Measurements from ENCODE around the gene SFXN5.

Gene SFXN5

DNA sequence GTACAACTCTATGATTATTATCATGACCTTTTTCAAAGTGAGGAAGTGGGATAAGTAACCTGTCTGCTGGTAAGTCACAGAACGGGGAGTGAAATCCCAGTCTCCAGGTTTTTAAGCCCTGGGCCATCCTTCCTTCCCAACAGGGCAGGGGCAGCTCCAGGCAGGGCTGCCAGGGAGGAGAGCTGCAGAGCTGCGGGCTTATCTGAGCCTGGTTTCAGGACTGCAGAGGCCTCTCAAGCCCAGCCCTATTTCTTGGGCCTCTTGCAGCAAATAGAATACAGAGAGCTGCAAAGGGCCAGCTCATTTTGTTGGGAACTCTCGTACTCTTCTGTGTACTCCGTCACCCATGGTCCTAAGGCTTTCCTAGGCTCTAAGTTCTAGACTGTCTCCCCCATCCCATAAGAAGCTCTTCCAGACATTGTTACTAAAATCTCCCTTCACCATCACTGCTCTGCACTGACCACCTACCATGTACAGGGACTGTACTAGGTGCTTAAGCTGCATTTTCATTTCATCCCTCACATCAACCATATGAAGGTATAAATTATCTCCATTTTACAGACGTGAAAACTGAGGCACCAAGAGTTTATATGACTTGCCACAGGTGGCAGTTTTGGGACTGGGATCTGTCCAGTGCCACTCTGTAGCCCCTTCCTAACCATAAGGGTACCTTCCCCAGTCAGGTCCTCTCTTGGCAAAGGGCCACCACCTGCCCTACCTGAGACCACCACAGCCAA, 38.1 kb upstream of the SFXN5 start:
- DNase-seq (ENCODE audit: extremely low read depth, insufficient read length), result no peak
- peaks cover 3% of the 10 kb centered on the region for H3K27me3 ChIP-seq (replicated peaks; ENCODE audit: control insufficient read depth, insufficient read depth, low read length)
- H3K4me3 ChIP-seq (replicated peaks; ENCODE audit: low read depth, low read length), result no peak overlapping the region
- no peaks in the 10 kb centered on the region for H3K36me3 ChIP-seq (ENCODE audit: control insufficient read depth, insufficient read depth, low read length)
- TF ChIP-seq, protein P1, sequence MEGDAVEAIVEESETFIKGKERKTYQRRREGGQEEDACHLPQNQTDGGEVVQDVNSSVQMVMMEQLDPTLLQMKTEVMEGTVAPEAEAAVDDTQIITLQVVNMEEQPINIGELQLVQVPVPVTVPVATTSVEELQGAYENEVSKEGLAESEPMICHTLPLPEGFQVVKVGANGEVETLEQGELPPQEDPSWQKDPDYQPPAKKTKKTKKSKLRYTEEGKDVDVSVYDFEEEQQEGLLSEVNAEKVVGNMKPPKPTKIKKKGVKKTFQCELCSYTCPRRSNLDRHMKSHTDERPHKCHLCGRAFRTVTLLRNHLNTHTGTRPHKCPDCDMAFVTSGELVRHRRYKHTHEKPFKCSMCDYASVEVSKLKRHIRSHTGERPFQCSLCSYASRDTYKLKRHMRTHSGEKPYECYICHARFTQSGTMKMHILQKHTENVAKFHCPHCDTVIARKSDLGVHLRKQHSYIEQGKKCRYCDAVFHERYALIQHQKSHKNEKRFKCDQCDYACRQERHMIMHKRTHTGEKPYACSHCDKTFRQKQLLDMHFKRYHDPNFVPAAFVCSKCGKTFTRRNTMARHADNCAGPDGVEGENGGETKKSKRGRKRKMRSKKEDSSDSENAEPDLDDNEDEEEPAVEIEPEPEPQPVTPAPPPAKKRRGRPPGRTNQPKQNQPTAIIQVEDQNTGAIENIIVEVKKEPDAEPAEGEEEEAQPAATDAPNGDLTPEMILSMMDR (IDR thresholded peaks at IDR 0.05; ENCODE audit: insufficient read depth, low read length, poor library complexity, severe bottlenecking), result no peak

DNA sequence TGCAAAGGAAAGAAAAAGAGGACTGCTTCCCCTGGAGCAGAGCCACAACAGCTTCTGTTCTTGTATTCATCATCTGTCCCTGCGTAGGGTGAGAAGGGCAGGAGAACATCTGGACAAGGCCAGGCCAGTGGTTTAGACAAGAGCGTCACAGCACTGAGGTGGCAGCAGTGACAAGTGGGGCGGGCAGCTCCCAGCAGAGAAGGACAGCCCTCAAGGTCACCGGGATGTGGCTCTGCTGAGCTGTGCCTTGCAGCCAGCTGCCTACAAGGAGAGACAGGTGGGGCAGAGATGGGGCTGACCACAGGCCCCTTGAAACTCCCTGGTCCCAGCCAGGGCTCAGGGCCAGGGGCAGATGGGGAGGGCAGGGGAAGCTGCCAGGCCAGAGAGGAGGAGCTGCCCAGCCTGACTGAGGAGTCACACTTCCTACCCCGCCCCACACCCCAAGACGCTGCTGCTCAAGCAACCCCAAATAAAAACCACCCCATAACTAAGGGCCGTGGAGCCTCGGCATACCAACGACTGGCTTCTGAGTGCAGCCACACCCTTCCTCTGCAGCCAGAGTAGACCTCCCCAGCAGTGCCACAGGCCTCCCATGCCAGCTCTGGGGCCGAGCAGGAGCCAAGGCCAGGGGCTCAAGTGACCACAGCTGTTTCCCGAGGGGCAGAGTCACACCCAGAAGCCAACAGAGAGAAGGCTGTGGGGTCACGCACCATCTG, 35.9 kb upstream of the SFXN5 start:
- no peak for DNase-seq (ENCODE audit: extremely low read depth, insufficient read length)
- no peaks in the 10 kb centered on the region for H3K36me3 ChIP-seq (ENCODE audit: control insufficient read depth, insufficient read depth, low read length)
- H3K27me3 ChIP-seq (replicated peaks; ENCODE audit: control insufficient read depth, insufficient read depth, low read length), result peaks cover 2% of the 10 kb centered on the region
- TF ChIP-seq, protein P1 (IDR thresholded peaks at IDR 0.05; ENCODE audit: insufficient read depth, low read length, poor library complexity, severe bottlenecking), result no peak
- H3K4me3 ChIP-seq (replicated peaks; ENCODE audit: low read depth, low read length), result no peak overlapping the region

DNA sequence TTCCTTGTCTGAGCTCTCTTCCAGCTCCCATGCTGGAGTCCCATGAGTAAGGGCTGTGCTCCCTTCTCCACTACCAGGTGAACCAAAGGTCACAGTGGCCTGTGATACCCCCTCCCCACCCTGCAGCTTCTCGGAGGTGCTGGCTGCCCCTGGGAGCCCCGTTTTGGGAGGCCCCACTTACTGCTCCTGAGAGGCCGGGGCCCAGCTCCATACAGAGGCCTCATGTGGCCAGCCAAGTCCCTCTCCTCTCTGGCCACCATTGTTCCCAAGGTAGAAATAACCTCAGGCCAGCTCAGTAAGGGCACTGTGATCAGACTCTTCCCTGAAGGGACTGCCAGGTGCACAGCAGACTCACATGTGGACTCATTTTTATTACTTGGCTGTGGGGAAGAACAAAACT, 35.3 kb upstream of the SFXN5 start:
- TF ChIP-seq, protein P1 (IDR thresholded peaks at IDR 0.05; ENCODE audit: insufficient read depth, low read length, poor library complexity, severe bottlenecking), result no peak
- H3K4me3 ChIP-seq (replicated peaks; ENCODE audit: low read depth, low read length), result no peak overlapping the region
- DNase-seq (ENCODE audit: extremely low read depth, insufficient read length), result no peak
- peaks cover 2% of the 10 kb centered on the region for H3K27me3 ChIP-seq (replicated peaks; ENCODE audit: control insufficient read depth, insufficient read depth, low read length)
- H3K36me3 ChIP-seq (ENCODE audit: control insufficient read depth, insufficient read depth, low read length), result no peaks in the 10 kb centered on the region

DNA sequence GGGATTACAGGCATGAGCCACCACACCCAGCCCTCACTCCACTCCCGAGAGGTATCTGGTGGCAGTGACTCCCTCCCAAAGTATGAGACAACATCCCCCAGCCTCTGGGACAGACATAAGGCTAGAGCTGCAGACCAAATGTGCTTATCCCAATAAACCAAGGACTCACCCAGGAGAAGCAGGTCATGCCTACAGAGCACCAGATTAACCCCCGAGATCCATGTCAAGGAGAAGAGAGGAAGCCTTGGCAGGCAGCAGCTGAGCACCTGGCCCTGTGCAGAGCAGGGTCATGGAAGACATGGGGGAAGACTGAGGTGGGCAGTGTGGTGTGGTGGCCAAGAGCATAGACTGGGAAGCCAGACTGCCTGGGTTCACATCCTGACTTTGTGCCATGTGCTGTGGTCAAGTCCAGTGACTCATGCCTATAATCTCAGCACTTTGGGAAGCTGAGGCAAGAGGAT, 34.0 kb upstream of the SFXN5 start:
- TF ChIP-seq, protein P1 (IDR thresholded peaks at IDR 0.05; ENCODE audit: insufficient read depth, low read length, poor library complexity, severe bottlenecking), result no peak
- DNase-seq (ENCODE audit: extremely low read depth, insufficient read length), result no peak
- Histone ChIP-seq H3K36me3 (ENCODE audit: control insufficient read depth, insufficient read depth, low read length) (no peaks in the 10 kb centered on the region), H3K4me3 (replicated peaks; ENCODE audit: low read depth, low read length) (no peak overlapping the region), H3K27me3 (replicated peaks; ENCODE audit: control insufficient read depth, insufficient read depth, low read length) (no peaks in the 10 kb centered on the region; the same call in 1 of the 2 replicates)

DNA sequence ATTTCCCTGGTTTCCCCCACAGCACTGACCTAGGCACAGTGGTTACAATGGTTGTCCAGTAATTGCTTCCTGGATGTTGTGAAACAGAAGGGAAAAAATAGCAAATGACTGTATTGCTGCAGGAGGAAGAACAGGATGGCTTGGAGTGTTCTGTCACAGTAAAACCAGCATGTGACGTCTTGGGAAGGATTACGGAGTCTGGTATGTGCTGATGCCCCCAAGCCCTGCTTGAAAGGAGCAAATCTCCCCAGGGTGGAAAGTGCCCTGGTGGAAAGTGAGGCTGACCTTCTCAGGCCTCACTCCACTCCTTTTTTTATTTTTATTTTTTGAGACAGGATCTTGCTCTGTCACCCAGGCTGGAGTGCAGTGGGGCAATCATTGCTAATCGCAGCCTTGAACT, 33.4 kb upstream of the SFXN5 start:
- Histone ChIP-seq H3K27me3 (replicated peaks; ENCODE audit: control insufficient read depth, insufficient read depth, low read length) (no peaks in the 10 kb centered on the region; the same call in 1 of the 2 replicates), H3K4me3 (replicated peaks; ENCODE audit: low read depth, low read length) (no peak overlapping the region), H3K36me3 (ENCODE audit: control insufficient read depth, insufficient read depth, low read length) (no peaks in the 10 kb centered on the region)
- TF ChIP-seq, protein P1 (IDR thresholded peaks at IDR 0.05; ENCODE audit: insufficient read depth, low read length, poor library complexity, severe bottlenecking), result no peak
- DNase-seq (ENCODE audit: extremely low read depth, insufficient read length), result no peak

All from GM06990 (cell line).